Non-pigmented ciliary epithelial cell (primary cell): Measurements from ENCODE around the gene FEM1C.

Experiments
- DNase-seq: peaks from one replicate; pipeline ENCODE4 v3.0.0-alpha.2; 2010; ENCODE audit warnings: low read depth

Gene FEM1C

GRCh38 chr5:115557667-115558387 is 13.3 kb upstream of the FEM1C start:
- no peak for DNase-seq

DNA sequence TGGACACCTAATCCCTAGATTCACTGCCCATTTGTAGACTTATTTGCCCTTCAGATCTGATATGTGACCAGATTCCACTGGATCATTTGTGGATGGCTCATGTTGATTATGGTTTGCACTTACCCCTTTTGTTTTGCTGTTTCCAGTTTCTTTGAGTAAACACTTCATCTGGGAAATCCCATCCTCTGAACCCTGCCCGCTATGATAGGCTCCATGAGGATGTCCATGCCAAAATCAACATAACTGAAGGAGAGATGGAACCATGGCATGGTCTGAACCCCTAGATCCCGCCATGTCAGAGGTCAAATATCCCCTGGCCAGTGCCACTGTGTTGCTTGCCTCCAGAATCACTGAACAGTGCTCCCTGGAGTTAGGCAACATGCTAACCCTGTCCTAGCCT is 11.7 kb upstream of the FEM1C start:
- no peak for DNase-seq

- no peak for DNase-seq
Observed at GRCh38 chr5:115555084-115555633, 10.6 kb upstream of the FEM1C start.

DNA sequence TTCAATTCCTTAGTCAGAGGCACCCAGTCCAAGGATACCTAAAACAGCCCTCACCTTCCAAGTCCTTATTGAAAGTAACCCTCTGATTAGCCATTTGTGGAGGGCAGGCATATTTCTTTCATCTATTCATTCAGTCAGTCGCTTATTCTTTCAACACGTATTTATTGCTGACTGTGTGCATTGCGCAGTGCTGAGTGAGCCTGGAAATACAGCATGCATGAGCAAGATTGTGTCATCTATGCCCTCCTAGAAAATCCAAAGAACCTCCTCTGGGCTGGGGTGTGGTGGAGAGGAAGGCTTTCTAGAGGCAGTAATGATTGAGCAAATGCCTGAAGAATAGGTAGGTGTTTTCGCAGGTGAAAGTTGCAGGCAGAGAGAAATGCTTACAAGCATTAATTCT is 8.5 kb upstream of the FEM1C start:
- no peak for DNase-seq

DNA sequence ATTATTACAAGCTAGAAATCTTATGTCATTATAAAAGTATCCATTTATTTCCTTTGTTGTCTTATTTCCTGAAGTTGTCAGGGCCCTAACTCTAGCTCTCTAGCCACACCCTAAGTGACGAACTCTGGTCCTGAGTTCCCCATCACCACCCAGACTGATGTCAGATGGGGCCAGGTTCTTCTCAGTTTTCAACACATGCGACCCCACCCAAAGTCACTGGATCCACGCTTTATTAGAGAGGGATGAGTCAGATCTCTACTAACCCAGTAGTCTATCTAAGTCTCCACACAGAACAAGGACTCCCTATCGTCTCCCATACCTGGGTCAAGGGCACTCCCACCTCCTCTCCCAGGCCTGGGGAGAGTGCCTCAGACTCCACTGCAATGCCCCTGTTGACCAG is 6.8 kb upstream of the FEM1C start:
- DNase-seq: no peak

DNA sequence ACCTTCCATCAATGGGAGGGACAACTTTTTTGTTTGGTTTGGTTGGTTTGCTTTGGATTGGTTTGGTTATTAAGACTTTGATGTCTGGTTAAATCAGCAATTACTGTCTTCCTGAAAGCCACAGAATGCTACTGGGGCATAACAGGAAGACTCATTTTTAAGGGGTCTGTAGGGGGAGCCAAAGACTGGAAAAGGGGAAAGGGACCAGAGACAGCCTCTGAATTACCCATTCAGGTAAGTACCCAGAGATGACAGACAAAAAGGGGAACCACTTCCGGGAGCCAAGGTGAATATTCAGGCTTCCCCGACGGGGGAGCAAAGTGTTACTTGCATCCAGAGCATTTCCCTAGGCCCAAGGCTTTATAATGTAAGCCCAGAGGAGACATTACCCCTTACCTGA is 4.6 kb upstream of the FEM1C start:
- no peak for DNase-seq

- DNase-seq: no peak
Observed at GRCh38 chr5:115548683-115549082, 4.1 kb upstream of the FEM1C start.

GRCh38 chr5:115545351-115545882 is 842 bp upstream of the FEM1C start:
- no peak for DNase-seq

DNA sequence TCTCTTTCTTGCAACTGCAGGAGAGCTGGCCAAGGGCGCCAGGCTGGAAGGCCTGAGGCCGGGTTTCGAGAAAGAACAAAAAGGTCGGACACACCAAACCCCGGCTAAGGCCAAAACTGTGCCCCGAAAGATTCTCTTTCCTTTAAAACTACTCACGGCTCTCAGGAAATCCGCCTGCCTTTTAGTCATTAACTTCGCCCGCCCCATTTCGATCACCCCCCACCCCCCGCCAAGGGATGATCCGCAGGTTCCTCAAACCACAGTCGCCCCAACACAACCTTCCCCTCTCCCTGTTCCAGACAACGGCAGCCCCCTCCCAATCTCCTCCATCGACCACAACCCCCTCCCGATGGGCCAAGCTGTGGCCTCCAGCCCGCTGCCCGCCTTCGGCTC is 536 bp downstream of the FEM1C start:
- no peak for DNase-seq

DNA sequence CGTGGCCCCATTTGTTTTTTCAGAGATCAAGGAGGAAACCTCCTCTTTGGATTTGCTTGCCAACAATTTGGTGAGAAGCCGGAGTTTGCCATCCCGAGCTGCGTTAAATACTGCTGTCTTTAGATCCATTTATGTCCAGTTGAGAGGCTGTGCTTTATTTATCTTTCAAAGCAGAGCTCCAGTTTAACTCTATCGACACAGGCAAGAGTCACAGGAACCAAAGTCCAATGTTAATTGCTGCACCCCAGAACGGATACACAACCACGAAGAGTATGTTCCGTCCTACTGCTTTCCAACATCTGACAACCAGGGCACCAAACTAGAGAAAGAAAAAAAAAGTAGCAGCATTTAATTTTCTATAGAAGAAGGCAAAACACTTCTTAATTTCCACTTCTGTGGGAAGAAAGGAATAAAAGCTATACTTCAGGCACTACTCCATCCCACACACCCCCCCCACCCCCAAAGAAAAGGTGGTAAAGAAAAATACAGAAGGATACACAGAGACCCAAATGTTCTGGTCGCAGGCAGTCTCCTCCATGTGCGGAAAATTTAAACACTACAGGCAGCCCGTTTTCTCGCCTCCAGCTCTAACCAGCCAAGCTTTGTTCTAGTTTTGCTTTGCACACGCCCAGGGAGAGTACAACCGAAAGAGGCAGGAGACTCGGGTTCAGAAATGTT is 1.1 kb downstream of the FEM1C start:
- DNase-seq: no peak

DNA sequence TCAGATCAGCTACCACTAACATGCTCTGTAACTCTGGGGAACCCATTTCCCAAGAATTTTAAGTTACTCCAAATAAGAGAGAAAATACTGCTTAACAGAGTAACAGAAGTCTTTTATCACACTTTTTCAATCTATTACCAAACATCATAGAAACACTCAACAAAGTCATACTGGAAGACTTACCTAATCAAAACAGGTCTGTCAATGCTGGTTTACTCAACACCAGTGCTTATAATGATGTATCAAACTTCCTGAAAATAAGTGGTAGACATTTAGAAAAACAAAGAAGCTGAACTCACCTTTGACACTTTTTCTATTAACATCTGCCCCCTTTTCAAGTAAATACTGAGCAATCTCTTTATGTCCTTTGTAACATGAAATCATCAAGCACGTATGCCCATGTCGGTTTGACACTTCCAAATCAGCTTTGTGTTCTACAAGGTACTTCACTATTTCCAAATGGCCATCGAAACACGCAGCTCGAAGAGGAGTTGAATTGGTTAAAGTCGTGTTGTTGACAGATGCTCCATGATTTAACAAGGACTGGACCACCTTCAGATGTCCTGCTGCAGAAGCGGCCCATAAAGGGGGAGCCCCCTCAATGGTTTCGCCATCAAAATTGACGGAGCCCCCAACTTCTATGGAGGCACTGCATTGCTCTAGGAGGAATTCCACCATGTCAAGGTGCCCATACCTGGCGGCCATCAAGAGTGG is 1.8 kb downstream of the FEM1C start:
- no peak for DNase-seq

DNA sequence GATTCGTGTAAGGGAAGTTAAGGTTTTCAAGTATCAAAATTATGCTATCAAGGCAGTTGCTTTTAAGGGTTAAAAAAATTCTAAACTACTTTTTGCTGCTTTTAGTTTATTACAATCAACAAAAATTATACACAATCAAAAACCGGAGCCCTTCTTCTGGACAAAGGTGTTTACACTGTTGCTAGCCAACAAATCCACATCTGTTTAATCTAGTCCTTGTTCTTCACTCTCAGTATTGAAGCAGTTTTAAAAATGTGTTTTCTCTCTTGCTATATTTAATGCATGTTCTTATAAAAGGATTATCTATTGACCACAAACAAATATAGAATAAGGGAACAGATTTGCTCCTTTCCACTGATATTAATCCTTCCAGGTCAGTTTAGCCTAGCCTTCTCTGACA is 2.5 kb downstream of the FEM1C start:
- DNase-seq: no peak

DNA sequence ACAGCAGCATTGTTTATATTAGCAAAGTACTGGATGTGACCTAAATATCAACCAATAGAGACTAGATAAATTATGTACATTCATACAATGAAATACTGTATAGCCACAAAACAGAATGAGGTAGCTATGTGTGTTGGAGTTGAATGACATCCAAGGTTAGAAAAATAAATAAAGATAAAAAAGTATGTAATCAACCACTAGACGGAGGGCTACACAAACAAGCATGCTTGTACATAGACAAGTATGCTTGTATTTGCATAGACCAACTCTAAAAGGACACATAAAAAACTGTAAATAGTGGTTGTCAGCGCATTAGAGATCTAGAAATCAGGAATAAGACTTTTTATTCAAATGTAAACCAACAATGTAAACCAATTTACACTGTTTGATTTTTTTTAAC is 3.0 kb downstream of the FEM1C start:
- DNase-seq: no peak

DNA sequence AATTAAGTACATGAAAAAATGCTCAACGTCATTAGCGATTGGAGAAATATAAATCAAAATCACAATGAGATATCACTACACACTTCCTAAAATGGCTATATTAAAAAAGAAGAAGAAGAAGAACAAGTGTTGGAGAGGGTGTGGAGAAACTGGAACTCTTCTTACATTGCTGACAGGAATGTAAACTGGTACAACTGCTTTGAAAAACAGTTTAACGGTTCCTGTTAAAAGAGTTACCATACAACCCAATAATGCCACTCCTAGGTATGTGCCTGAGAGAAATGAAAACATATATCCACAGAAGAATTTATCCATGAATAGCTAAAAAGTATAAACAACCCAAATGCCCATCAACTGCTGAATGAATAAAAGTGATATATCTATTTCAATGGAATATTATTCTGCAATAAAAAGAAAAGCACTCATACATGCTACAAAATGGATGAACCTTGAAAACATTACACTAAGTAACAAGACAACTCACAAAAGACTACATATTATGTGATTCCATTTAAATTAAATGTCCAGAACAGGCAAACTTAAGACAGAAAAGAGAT is 9.0 kb downstream of the FEM1C start:
- no peak for DNase-seq

GRCh38 chr5:115532517-115532916 is 12.1 kb downstream of the FEM1C start:
- DNase-seq: no peak

DNA sequence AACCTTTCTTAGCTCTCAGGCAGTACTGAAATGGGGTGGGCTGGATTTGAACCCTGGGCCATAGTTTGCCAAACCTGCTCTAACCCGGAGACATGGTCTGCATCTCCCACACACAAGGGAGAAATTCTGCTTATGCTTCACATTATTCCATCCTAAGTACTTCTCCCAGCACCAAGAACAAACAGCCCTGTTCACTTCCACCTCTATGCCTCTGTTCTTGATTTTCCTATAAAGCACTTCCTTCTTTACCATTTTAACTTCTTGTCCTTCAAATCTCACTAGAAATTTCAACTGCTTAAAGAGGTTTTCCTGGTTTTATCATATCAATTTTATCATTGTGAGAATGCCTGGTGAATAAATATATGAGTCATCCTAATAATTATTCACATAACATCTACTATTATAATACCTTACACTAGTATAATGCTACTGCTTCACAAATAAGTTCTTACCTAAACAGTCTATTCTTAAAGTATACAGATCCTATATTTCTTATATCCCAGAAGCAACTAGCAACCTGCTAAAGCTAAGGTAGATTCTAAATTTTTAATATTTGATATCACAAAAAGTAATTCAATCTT is 12.7 kb downstream of the FEM1C start:
- no peak for DNase-seq

DNA sequence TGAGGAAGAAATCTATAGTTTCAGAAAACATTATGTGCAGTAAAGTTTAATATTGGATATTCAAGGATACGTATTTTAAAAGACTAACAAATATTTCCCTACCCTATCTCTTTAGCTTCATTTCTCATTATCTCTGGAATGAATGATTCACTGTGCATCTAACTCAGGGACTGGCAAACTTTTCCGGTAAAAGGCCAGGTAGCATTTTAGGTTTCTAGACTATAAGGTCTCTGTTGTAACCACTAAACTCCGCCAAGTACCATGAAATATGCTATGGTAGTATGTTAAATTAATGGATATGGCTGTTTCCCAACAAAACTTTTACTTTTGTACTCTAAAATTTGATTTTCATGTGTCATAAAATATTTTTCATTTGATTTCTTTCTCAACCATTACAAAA is 13.2 kb downstream of the FEM1C start:
- DNase-seq: no peak

- DNase-seq: no peak
Observed at GRCh38 chr5:115530426-115530825, 14.1 kb downstream of the FEM1C start.

DNA sequence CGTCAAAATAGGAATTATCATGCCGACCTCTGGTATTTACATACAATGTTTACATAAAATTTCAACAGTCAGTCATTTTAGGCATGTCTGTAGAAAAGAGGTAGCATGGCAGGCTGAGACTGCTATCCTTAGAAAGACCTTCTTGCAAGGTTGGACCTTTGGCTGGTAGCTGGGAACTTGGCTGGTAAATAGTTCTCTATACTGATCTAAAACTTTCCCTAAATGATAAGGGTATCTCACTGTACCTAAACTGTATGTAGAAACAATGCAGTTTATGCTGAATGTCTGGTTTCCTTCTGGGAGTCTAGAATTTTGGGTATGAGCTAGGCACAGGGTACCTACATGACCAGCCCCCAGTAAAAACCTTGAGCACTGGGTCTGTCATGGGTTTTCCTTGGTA is 18.0 kb downstream of the FEM1C start:
- DNase-seq: no peak

- DNase-seq: no peak
Observed at GRCh38 chr5:115524199-115524847, 20.3 kb downstream of the FEM1C start.

GRCh38 chr5:115522832-115523403 is 21.7 kb downstream of the FEM1C start:
- no peak for DNase-seq
